Right lobe of liver (tissue), 6 donors: Measurements from ENCODE around the gene STING1. TPM values are rescaled to one million over a fixed set of nuclear protein-coding genes. Genes with fewer than 3 reads are reported as not detected.
"Not testable (repeated sequence)": the region's sequence is repeated elsewhere in the genome, so short reads cannot be mapped to it uniquely, and the experiment has no call there.

ENCODE experiments used
- ATAC-seq, 4 donors: fragments of 200-7000 bp; cut with Tn5 transposase; one replicate each; pipeline ENCODE4 v1.9.1; 2020; ENCODE audit warnings: mild to moderate bottlenecking in 4 of 4, moderate library complexity in 4 of 4
- DNase-seq, 3 donors: peaks; one replicate each; pipeline ENCODE4 v3.0.0-alpha.2; 2020
- H3K27ac ChIP-seq, 3 donors: fragments of 200-600 bp; one replicate each; pipeline ENCODE4 v1.8.0; 2022
- H3K27me3 ChIP-seq, 2 donors: fragments of 200-600 bp; one replicate each; pipeline ENCODE4 v1.8.0; 2022
- H3K36me3 ChIP-seq, 4 donors: fragments of 200-600 bp; sonication (generic) in 1 of 4; one replicate each; pipeline versions ENCODE4 v1.5.1 to v1.8.0; 2017 to 2022; ENCODE audit warnings: control low read depth in 1 of 4
- H3K4me1 ChIP-seq, 4 donors: fragments of 200-600 bp; sonication (generic) in 1 of 4; one replicate each; pipeline versions ENCODE4 v1.5.1 to v1.8.0; 2017 to 2022; ENCODE audit warnings: control low read depth in 1 of 4
- H3K4me3 ChIP-seq, 3 donors: fragments of 200-600 bp; one replicate each; pipeline ENCODE4 v1.8.0; 2022
- H3K9me3 ChIP-seq, 4 donors: fragments of 200-600 bp; sonication (generic) in 1 of 4; one replicate each; pipeline versions ENCODE4 v1.5.1 to v1.8.0; 2017 to 2022; ENCODE audit warnings: control low read depth in 1 of 4
- POLR2A ChIP-seq: fragments of 450-650 bp; IDR thresholded peaks from one replicate; pipeline ENCODE4 v1.6.1; 2017; ENCODE audit warnings: antibody characterized with exemption, mild to moderate bottlenecking
- WGBS: methylation state at CpG from one replicate; pipeline ENCODE4 v1.1.6; 2018; ENCODE audit warnings: low coverage, low lambda C conversion rate; ENCODE audit not compliant: insufficient coverage; ENCODE audit errors: missing lambda C conversion rate; 5-methylcytosine and 5-hydroxymethylcytosine counted together
- intact Hi-C, 2 donors: fragments of 100-400 bp; cut with DNase I; formaldehyde crosslinking; loops; one replicate each; pipeline versions ENCODE4 v1.11.2 to v1.14.1; 2022
- total RNA-seq, 6 experiments: library from RNA; depleted of rRNA in 2 of 6; stranded (reverse); fragments of >200 nt in 2 of 6; fragmentation: NEBNext Ultra II Directional in 3 of 6; extraction: Animal tissue kit (Norgen Biotek cat#: 25700) in 3 of 6; gene quantifications; one replicate each; pipeline versions ENCODE4 v1.1.0 to v1.2.4, GENCODE V29; 2016 to 2023
- TF ChIP-seq, protein P1 (sequence below), 4 donors: fragments of 200-600 bp in 3 of 4; fragments of 450-650 bp in 1 of 4; IDR thresholded peaks; one replicate each; pipeline versions ENCODE4 v1.5.1 to v1.8.0; 2016 to 2022; ENCODE audit warnings: antibody characterized with exemption in 4 of 4, mild to moderate bottlenecking in 2 of 4
- donor health status: DM: no; HTN: yes; CAD: no.
- donor health status: DM: no; HTN: no; CAD: no.
- donor health status: DM: no; HTN: no; CAD: no.
- donor health status: DM: no; HTN: yes; CAD: no.
- donor health status: DM: no; HTN: yes; CAD: no.

Gene STING1
- total RNA-seq, 6 experiments from 2014 or later: 4.9 to 11.3 (median 7.0) TPM

DNA sequence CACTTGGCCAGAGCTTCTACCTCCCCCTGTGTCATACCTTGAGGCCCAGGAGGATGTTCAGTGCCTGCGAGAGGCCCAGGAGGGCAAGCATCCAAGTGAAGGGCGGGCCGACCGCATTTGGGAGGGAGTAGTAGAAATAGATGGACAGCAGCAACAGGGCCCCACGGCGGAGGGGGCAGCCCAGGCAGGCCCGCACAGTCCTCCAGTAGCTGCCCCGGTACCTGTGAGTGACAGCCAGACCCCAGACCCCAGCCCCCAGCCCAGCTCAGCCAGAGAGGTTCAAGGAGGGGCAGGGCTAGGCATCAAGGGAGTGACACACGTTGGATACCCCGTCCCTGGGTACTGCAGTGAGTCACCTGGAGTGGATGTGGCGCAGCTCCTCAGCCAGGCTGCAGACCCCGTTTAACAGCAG lies 1.4 kb downstream of the STING1 start:
- Histone ChIP-seq H3K4me1 (no peaks in the 10 kb centered on the region), H3K36me3 (no peaks in the 10 kb centered on the region), H3K9me3 (no peaks in the 10 kb centered on the region), H3K4me3 (peak overlapping the region; percentile 33 to 44 (median 41)), H3K27me3 (no peaks in the 10 kb centered on the region), H3K27ac (peak overlapping the region; percentile 56 to 85 (median 76))
- ATAC-seq (peak in 2 of 4 donors; percentile 5 to 8), DNase-seq (no peak)
- WGBS: no CpG with 5 or more reads among the region's 12 CpGs
- TF ChIP-seq POLR2A: no peak
- TF ChIP-seq, protein P1, sequence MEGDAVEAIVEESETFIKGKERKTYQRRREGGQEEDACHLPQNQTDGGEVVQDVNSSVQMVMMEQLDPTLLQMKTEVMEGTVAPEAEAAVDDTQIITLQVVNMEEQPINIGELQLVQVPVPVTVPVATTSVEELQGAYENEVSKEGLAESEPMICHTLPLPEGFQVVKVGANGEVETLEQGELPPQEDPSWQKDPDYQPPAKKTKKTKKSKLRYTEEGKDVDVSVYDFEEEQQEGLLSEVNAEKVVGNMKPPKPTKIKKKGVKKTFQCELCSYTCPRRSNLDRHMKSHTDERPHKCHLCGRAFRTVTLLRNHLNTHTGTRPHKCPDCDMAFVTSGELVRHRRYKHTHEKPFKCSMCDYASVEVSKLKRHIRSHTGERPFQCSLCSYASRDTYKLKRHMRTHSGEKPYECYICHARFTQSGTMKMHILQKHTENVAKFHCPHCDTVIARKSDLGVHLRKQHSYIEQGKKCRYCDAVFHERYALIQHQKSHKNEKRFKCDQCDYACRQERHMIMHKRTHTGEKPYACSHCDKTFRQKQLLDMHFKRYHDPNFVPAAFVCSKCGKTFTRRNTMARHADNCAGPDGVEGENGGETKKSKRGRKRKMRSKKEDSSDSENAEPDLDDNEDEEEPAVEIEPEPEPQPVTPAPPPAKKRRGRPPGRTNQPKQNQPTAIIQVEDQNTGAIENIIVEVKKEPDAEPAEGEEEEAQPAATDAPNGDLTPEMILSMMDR (IDR thresholded peaks at IDR 0.05): no peak
- intact Hi-C loops: no loop called here

DNA sequence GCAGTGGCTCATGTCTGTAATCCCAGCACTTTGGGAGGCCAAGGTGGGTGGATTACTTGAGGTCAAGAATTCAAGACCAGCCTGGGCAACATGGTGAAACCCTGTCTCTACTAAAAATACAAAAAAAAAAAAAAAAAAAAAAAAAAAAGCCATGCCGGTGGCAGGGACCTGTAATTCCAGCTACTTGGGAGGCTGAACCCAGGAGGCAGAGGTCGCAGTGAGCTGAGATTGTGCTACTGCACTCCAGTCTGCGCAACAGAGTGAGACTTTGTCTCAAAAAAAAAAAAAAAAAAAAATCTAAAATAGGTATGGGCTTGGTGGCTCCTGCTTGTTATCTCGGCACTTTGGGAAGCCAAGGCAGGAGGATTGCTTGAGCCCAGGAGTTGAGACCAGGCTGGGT lies 2.8 kb downstream of the STING1 start:
- H3K27ac ChIP-seq, DNase-seq, H3K4me3 ChIP-seq, intact Hi-C loops, ATAC-seq, H3K9me3 ChIP-seq, H3K36me3 ChIP-seq, H3K27me3 ChIP-seq, H3K4me1 ChIP-seq: not testable (repeated sequence)
- WGBS: 86% methylated on average over 3 of the region's 4 CpGs

DNA sequence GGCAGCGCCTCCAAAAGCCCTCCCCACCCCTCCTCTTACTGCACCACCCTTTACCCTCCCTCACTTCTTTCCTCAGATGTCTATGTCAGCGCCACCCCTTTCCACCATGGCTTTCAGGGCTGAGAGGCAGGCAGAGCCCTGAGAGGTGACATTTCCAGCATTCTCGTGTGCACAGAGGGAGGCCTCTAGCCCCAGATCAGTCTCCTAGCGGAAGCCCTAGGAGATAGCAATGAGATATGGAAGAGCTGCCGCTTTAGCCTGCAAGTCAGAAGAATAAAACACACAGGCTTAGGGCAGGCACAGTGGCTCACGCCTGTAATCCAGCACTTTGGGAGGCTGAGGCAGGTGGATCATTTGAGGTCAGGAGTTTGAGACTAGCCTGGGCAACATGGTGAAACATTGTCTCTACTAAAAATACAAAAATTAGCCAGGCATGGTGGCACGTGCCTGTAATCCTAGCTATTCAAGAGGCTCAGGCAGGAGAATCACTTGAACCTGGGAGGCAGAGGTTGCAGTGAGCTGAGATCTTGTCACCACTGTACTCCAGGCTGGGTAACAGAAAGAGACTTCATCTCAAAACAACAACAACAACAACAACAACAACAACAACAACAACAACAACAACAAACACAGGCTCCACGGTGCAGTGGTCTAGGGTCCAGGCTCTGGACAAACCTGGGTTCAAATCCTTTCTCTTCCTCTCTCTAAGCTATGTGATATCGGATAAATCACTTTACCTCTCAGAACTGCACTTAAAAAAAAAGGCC lies 3.7 kb downstream of the STING1 start:
- 56% methylated on average over 9 of the region's 9 CpGs for WGBS
- DNase-seq, H3K27me3 ChIP-seq, intact Hi-C loops, H3K4me3 ChIP-seq, H3K27ac ChIP-seq, H3K9me3 ChIP-seq, H3K36me3 ChIP-seq, H3K4me1 ChIP-seq: not testable (repeated sequence)
- peak in 2 of 4 donors; percentile 11 to 24 for ATAC-seq

GRCh38 chr5:139475865-139476617 lies 6.5 kb downstream of the STING1 start:
- Histone ChIP-seq H3K36me3 (no peaks in the 10 kb centered on the region), H3K4me3 (no peak overlapping the region), H3K4me1 (no peaks in the 10 kb centered on the region), H3K27ac (no peak overlapping the region), H3K9me3 (no peaks in the 10 kb centered on the region), H3K27me3 (no peaks in the 10 kb centered on the region)
- WGBS: 50% methylated on average over 2 of the region's 13 CpGs
- TF ChIP-seq, protein P1 (IDR thresholded peaks at IDR 0.05): no peak
- no peak for TF ChIP-seq POLR2A
- intact Hi-C loops: no loop called here
- DNase-seq (no peak), ATAC-seq (no peak)

- WGBS: 25% methylated on average over 9 of the region's 13 CpGs
- Histone ChIP-seq H3K27me3 (no peaks in the 10 kb centered on the region), H3K36me3 (no peaks in the 10 kb centered on the region), H3K27ac (no peak overlapping the region), H3K4me1 (no peaks in the 10 kb centered on the region), H3K9me3 (no peaks in the 10 kb centered on the region), H3K4me3 (no peak overlapping the region)
- DNase-seq (no peak), ATAC-seq (peak in 3 of 4 donors; percentile 22 to 42 (median 36))
- TF ChIP-seq POLR2A: no peak
- TF ChIP-seq, protein P1 (IDR thresholded peaks at IDR 0.05): no peak
- intact Hi-C loops: no loop called here
These were observed 7.4 kb downstream of the STING1 start for GRCh38 chr5:139474890-139475791.
